ENCODE data around the gene PTPMT1.

DNA sequence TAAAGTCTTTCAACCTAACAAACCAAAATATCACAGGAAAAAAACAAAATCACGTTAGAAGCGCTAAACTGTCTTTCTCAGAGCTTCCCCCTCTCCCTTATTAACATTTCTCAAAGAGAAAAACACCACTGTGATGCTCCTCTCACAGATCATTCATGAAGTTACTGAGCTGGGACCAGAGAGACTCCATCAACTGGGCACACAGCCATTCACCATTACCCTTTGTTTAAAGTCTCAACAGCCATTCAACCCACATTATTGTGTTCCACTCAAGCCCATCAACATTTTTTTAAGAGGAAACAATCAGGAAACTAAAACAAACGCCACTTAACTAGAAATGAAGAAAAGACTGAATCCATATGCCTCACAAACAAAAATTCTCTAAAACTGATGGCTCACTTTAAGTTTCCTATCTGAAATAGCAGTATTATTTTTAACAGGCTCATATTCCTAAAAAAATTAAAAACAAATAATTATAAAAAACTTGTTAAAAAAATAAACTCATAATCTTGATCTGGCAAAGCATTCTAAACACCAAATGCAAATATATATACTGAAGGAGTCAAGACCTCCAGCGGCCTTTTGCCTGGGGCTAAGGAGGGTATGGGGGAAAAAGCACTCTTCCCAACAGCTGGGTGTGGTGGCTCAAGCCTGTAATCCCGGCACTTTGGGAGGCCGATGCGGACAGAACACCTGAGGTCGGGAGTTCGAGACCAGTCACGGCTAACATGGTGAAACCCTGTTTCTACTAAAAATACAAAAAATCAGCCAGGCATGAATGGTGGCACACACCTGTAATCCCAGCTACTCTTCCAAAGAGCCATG lies 26.4 kb upstream of the PTPMT1 start:
- TF ChIP-seq TAF1 (IDR thresholded peaks at IDR 0.05; ENCODE audit: borderline replicate concordance, low read depth, low read length) (no peak), POLR2A (IDR thresholded peaks at IDR 0.05; ENCODE audit: low read depth, low read length) (no peak)

Measured in GM12892 (cell line).